D341Med (cell line): ENCODE data around the gene CLDN4.

ENCODE experiments used
- DNase-seq: peaks from one replicate; pipeline ENCODE4 v3.0.0; 2012; ENCODE audit warnings: low spot score

Gene CLDN4

GRCh38 chr7:73872056-73872908, 41.5 kb downstream of the CLDN4 start:
- DNase-seq, result no peak

- no peak for DNase-seq
Measured at GRCh38 chr7:73876361-73876760, 45.6 kb downstream of the CLDN4 start.

- no peak for DNase-seq
Measured at GRCh38 chr7:73876973-73877372, 46.2 kb downstream of the CLDN4 start.

DNA sequence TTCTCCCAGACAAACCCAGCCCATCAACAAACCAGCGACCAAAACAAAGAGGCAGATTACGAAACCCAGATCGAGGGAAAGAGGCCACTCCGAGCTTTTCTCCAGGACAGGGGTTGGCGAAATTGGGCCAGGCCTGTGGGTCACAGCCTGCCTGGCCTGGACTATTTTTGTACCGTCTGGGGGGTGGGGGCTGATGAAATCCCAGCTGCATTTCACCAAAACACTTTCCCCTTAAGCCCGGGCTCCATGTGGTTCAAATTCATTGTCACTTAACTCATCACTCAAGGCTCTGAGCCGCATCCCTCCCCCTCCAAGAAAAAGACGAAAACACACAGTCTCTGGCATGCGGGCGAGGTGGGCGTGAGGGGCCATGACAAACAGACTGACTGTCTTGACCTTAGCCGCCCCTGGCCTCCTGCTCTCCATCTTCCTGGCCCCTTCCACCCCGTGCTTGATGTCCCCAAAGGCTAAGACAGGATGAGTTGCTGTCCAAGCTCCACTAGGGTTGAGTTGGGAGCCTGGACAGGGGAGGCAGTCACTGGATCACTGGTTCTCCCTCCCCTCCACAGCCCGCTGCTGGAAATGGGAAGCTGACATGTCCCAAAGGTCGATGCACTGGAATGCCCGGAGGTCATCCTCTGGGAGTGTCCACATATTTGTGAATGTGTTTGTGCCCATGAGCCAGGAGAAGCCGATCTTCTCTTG, 49.3 kb downstream of the CLDN4 start:
- no peak for DNase-seq

DNA sequence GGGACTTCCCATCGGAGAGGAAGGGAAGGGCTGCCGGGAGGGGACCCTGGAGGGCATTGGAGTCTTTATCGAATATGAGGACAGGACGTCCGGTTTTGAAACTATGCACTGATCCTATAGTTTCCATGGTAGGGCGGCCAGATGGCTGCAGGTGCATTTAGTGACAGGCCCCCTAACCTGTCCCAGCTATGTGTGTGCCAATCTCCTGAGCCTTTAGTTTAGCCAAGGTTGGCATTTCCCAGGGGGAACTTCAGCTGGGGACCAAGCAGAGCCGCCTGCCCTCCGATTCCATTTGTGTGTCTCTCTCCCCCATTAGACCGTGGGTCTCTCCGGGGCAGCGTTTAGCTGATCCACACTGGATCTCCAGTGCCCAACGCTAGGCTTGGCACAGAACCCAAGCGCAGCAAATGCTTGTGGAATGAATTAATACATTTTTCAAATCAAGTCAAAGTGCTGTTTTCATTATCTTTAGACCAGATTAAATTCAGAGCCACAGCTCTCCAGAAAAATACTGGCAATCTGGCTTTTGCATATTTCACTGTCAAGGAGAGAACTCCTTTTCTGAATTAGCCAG, 50.0 kb downstream of the CLDN4 start:
- no peak for DNase-seq

DNA sequence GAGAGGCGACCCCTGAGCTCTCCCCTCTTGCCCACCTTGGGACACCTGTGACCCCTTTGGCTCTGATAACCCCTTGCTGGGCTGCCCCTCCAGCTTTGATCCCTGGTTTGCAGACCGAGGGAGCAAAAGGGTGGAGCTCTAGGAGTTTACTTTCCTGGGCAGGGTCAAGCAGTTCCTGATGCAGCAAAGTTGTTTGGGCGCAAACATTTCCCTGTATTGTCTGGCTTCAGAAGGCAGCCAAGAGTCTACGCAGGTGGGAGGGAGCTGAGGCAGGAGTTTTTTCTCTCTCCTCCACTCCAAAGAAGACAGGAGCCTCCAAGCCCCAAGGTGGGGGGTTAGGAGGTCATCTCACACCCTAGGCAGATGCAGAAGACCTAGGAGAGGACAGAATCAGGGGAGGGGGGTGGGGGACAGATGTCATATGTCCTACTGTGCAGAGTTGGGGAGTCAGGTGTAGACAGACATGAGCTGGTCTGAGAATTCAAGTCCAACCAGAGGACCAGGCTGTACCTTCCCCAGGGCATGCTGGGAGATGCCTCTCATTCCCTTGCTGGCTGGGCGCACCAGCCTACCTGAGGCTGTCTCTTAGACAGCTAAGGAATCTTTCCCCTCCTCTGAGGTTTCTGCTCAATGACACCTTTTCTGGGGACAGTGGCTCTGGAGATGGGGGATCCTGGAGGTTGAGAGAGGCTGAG, 50.7 kb downstream of the CLDN4 start:
- no peak for DNase-seq

GRCh38 chr7:73882047-73882402, 51.2 kb downstream of the CLDN4 start:
- DNase-seq, result no peak
